Colon (tissue), 2 donors: ENCODE measurements around the gene BTNL3.

Experiments
- FAIRE-seq: peaks from 2 replicates; lab custom pipeline; 2012; peaks lifted over from hg19 to GRCh38; lab: Jason Lieb, UNC
- donor health status: control.
- donor health status: control.

Gene BTNL3

GRCh38 chr5:181047921-181048320 is 59.3 kb downstream of the BTNL3 start:
- FAIRE-seq = no peak

- no peak for FAIRE-seq
Measured at GRCh38 chr5:181050016-181050415, 61.4 kb downstream of the BTNL3 start.

- FAIRE-seq = no peak
Measured at GRCh38 chr5:181051841-181052671, 63.4 kb downstream of the BTNL3 start.

- FAIRE-seq = no peak
Measured at GRCh38 chr5:181052672-181053487, 64.2 kb downstream of the BTNL3 start.

GRCh38 chr5:181053488-181054121 is 65.0 kb downstream of the BTNL3 start:
- FAIRE-seq = no peak

- FAIRE-seq = no peak
Measured at GRCh38 chr5:181054138-181054537, 65.5 kb downstream of the BTNL3 start.

- FAIRE-seq = no peak
Measured at GRCh38 chr5:181054871-181055459, 66.3 kb downstream of the BTNL3 start.
